ENCODE data around the gene RPL18. TPM values are rescaled to one million over a fixed set of nuclear protein-coding genes. Genes with fewer than 3 reads are reported as not detected.
A peak's percentile ranks its signal among the peaks of the same experiment; 100 is the strongest.

RPL18 gene
- total and polyA plus RNA-seq, 9 of the 15 experiments (the other 6 are each of a cell fraction or from before 2014, with no cell fraction given) = 312 to 2,635 (median 1,653) TPM

DNA sequence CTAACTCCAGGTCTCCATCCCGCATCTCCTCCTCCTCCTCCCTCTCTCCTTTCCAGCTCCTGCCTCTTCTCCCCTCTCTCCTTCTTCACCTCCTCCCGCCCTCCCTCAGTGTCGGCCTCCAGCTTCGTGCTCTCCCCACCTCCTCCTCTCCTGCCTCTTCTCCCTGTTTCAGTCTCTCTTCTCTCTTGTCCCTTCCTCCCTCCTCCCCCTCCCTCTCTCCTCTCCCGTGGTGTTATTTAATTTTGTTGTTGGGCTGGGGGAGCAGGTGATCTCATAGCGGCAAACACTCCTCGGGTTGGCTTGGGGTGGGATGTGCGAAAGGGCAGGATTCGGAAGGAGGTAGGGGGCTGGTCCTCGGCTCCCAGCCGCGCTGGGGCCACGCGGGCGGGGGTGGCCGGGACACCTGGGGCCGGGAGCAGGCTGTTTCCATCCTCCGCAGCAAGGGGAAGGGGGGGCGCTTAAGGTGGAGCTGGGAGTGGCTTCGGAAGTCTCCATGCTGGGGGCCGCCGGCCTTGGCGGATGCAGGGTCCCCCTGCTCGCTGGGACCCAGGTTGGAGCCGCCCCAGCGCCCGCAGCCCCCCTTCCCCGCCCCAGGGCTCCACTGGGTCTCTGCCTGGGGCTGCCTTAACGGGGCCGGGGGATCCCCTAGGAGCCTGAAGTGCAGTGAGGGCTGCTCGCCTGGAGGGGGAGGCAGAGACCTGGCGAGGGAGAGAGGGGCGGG is 27.2 kb upstream of the RPL18 start, which contains the start of gene CA11 (continued):
- TF ChIP-seq, protein P1, sequence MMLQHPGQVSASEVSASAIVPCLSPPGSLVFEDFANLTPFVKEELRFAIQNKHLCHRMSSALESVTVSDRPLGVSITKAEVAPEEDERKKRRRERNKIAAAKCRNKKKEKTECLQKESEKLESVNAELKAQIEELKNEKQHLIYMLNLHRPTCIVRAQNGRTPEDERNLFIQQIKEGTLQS (IDR thresholded peaks at IDR 0.05) = peak; percentile 62
- TF ChIP-seq, protein P1 (CRISPR knock-in tag; conservative IDR thresholded peaks at IDR 0.05) = no peak
- TF ChIP-seq ZNF655 (CRISPR knock-in tag; IDR thresholded peaks at IDR 0.05) = no peak
- no peak for TF ChIP-seq PRPF4 (IDR thresholded peaks at IDR 0.05; ENCODE audit: insufficient read depth, low read depth, low read length, poor library complexity, severe bottlenecking)
- no peak for TF ChIP-seq SMAD1 (IDR thresholded peaks at IDR 0.05; ENCODE audit: low read depth, low read length, partially characterized antibody)
- no peak for TF ChIP-seq HMG20A (CRISPR knock-in tag; conservative IDR thresholded peaks at IDR 0.05)
- peak; percentile 53 for TF ChIP-seq ATF7 (IDR thresholded peaks at IDR 0.05)
- TF ChIP-seq HDAC1 (IDR thresholded peaks at IDR 0.05) = peak; percentile 3 to 94; a peak in 2 of 4 replicates
- TF ChIP-seq CBX5 (IDR thresholded peaks at IDR 0.05; ENCODE audit: borderline replicate concordance, low read depth) = no peak
- no peak for TF ChIP-seq CLOCK (CRISPR knock-in tag; IDR thresholded peaks at IDR 0.05; ENCODE audit: borderline replicate concordance)
- TF ChIP-seq ARNT (IDR thresholded peaks at IDR 0.05) = peak in 1 of 2 experiments; percentile 54; a peak in 3 of 4 replicates
- TF ChIP-seq DMBX1 (CRISPR knock-in tag; IDR thresholded peaks at IDR 0.05; ENCODE audit: borderline replicate concordance) = no peak
- TF ChIP-seq DPF2 (IDR thresholded peaks at IDR 0.05) = peak; percentile 66; the same call in 1 of the 2 replicates
- TF ChIP-seq ZEB2 (IDR thresholded peaks at IDR 0.05) = peak; percentile 87; the same call in 1 of the 2 replicates
- TF ChIP-seq KDM4B (IDR thresholded peaks at IDR 0.05; ENCODE audit: borderline replicate concordance in 2 of 2, low read depth in 1 of 2) = no peak; a peak in 1 of 4 replicates
- peak; percentile 89 for TF ChIP-seq NCOA4 (IDR thresholded peaks at IDR 0.05; ENCODE audit: partially characterized antibody)
- TF ChIP-seq GTF2E2 (tag; IDR thresholded peaks at IDR 0.05) = no peak
- TF ChIP-seq PHB (CRISPR knock-in tag; IDR thresholded peaks at IDR 0.05) = no peak
- no peak for TF ChIP-seq ZNF445 (CRISPR knock-in tag; IDR thresholded peaks at IDR 0.05; ENCODE audit: low read depth)
- TF ChIP-seq RB1 (IDR thresholded peaks at IDR 0.05; ENCODE audit: low read depth) = peak; percentile 82; the same call in 1 of the 2 replicates
- no peak for TF ChIP-seq RBM15 (IDR thresholded peaks at IDR 0.05; ENCODE audit: insufficient read depth, low read length)
- TF ChIP-seq, protein P2, sequence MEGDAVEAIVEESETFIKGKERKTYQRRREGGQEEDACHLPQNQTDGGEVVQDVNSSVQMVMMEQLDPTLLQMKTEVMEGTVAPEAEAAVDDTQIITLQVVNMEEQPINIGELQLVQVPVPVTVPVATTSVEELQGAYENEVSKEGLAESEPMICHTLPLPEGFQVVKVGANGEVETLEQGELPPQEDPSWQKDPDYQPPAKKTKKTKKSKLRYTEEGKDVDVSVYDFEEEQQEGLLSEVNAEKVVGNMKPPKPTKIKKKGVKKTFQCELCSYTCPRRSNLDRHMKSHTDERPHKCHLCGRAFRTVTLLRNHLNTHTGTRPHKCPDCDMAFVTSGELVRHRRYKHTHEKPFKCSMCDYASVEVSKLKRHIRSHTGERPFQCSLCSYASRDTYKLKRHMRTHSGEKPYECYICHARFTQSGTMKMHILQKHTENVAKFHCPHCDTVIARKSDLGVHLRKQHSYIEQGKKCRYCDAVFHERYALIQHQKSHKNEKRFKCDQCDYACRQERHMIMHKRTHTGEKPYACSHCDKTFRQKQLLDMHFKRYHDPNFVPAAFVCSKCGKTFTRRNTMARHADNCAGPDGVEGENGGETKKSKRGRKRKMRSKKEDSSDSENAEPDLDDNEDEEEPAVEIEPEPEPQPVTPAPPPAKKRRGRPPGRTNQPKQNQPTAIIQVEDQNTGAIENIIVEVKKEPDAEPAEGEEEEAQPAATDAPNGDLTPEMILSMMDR (IDR thresholded peaks at IDR 0.05 in 2 of 3, conservative IDR thresholded peaks at IDR 0.05 in 1 of 3; ENCODE audit: insufficient read depth in 2 of 3, low read depth in 1 of 3, low read length in 3 of 3) = peak; percentile 75 to 96 (median 95)
- no peak for TF ChIP-seq ZNF586 (CRISPR knock-in tag; conservative IDR thresholded peaks at IDR 0.05)

Data from K562 (cell line).